GM21786 (cell line): ENCODE data around the gene SYPL1.

Source experiments
- ATAC-seq: cut with Tn5 transposase; IDR thresholded peaks from one replicate; pipeline ENCODE4 v1.9.1; 2021; ENCODE audit not compliant: unreplicated experiment

The SYPL1 gene

DNA sequence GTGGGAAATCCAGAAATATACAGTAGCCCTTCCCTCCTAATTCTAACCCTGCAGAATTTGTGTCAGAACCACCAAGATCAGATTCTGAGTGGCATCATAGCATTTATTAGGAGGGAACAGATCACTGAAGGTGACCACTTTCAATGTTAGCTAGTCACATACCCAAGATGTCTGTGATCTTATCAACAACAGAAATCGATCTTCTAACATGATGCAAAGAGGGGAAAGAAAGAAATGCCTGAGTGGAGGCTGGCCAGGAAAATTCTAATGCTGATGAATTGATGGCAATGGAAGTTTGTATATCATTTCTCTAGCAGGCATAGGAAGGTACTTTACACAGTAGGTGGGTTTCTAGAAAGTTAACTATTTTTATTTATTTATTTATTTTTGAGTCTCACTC is 10.6 kb upstream of the SYPL1 start:
- ATAC-seq = no peak

DNA sequence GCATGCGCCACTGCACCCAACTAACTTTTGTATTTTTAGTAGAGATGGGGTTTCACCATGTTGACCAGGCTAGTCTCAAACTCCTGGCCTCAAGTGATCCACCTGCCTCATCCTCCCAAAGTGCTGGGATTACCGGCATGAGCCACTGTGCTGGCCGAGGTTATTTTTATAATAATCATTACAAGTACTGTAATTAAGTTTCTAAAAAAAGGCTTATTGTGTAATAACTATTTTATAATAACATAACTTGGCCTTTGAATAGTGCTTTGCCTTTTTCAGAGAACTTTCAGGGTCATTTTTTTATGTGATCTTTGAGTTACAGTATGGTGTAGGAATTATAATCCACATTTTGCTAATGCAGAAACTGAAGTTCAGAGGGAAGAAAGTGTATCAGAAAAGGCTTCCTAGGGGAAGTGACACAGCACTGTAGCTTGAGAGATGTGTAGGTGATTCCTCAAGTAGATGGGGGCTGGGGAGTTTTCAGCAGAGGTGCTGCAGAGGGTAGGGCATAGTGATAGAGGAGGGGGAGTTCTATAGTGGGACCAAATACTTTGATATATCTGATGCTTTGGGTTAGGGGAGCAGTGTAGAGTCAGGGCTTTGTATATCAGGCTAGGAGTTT is 9.2 kb upstream of the SYPL1 start:
- no peak for ATAC-seq

- no peak for ATAC-seq
Observed at GRCh38 chr7:106120500-106120899, 8.4 kb upstream of the SYPL1 start.

GRCh38 chr7:106119719-106120118 is 7.6 kb upstream of the SYPL1 start:
- no peak for ATAC-seq

- no peak for ATAC-seq
Observed at GRCh38 chr7:106117786-106118544, 5.9 kb upstream of the SYPL1 start.

DNA sequence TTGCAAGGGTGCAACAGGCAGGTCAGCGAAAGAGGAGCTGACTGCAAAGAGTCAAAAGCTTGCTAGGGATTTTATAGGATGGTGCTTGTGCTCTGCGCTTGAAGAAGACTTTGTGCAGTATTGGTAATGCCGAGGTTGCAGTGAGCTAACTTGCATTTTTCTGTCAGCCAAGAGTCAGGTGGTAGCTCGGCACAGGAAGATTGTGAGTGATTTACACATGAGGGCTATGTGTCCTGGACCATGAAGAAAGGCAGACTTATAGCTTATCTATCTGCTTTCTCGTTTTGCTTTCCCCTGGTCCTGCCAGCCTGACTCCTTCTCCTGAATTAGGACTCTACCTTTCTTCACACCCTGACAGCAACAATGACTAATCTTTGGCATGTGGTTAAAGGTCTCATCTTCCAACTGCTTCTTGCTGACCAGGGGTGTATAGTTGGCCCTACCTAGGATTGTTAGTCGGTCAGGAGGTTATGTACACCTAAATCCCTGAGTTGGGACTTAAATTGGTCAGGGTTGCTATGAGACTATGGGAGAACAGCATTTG is 4.1 kb upstream of the SYPL1 start:
- no peak for ATAC-seq

DNA sequence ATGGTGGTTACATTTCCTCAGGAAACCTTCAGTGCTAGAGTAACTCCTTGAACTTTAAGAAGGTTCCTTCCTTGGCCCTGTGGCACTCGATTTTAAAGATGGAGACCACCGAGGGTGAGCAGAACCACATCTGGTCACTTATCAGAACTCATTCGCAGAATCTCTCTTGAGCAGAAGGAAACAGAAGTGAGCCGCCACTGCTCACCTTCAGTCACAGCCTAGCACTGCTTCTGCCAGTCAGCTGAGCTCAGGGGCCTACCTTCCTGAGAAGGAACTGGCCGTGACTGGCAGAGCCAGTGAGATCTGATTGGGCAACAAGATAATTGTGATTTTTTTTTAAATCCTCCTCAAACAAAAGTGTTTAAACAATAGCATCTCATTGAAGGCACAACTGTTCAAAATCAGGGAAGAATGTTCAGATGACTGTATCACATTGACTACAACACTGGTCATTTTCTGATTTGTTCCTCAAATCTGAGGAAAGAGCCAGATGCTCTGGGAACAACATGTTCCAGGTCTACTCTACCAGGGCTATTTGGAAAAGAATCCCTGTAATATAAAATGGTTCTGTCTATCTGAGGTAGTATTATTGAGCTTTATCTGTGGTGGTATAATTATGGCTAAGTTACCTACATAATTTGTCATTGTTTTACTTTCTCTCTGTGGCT is 2.7 kb upstream of the SYPL1 start:
- no peak for ATAC-seq

DNA sequence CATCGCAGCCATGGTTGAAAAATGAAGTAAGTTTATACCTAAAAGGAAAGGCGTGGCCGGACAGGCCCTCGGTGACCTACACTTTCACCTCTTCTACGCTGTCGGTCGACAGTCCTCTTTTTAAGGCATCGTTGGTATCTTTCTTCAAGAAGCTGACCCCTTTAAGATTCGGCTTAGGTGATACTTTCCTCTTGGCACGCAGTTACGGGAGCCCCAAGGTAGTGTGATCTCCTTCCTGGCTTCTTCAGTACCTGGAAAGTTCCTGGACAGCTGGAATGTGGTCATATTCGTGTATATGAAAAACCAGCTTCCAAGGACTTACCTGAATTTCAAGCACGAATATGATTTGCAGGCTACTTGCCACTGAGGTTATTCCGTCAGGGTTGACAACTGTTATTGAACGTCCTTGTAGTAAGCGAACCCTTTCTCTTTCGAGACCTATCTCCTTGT is 885 bp upstream of the SYPL1 start:
- no peak for ATAC-seq

GRCh38 chr7:106111655-106112117 is 426 bp downstream of the SYPL1 start:
- peak; percentile 22 for ATAC-seq

DNA sequence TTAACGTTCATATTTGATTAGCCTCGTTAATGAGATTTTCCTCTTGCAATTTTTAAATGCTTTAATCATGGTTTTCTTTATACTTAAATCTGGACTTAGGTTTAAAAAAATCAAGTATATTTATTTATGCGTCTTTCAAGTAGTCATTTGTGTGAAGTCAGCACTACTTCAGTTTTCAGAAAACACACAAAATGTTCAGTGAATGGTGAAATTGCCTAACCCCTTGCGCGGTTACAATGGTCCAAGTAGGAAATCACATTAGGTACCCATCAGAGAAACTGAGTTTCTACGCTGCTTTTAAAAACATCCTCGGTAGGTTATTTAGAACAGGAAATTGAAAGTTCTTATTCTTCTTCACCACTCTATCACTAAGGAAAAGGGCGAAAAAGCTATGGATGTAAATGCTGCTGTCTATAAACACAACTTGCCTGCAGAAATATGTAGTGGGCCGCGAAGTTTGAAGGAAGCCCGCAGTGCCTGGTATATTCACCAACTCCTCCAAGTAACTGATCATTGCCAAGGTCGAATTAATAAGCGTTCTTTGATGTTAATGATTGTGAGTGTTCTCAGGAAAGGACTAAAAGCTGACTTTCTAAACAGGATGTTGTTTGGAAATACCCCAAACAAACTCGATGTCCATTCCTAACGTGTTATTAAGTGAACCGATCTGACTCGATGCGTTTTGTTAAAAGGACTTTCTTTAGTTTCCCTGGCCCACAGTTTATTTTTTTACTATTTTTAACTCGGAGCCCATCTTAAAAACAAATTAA is 1.0 kb downstream of the SYPL1 start:
- no peak for ATAC-seq

- ATAC-seq = no peak
Observed at GRCh38 chr7:106110238-106110560, 1.9 kb downstream of the SYPL1 start.

DNA sequence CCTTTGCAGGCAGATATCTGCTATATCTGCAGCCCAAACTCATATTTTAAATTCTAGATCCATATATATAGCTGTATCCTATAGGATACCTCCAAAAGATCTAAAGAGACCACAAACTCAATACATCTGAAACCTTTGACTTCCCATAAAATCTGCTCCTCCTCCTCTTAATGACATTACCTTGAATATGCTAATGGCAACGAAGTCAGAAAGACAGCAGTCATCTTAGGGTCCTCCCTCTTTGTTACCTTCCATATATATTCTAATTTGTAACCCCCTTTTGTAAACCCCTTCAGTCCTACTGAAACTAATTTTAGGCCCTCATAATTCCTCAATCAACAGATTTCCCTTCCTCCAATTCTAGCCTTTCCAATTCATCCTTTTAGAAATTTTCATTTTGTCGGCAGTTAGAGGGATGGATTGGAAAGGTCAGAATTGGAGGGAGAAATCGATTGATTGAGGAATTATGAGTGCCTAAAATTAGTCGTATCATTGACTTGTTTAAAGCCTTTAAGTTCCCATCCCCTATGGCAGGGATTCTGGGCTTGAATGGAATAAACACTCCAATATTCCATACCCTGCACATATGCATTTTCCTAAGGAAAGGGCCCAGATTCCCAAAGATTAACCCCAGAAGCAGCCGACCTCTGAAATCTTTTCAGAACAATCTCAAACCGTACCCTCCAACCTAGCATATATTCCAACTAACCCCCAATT is 2.4 kb downstream of the SYPL1 start:
- no peak for ATAC-seq

DNA sequence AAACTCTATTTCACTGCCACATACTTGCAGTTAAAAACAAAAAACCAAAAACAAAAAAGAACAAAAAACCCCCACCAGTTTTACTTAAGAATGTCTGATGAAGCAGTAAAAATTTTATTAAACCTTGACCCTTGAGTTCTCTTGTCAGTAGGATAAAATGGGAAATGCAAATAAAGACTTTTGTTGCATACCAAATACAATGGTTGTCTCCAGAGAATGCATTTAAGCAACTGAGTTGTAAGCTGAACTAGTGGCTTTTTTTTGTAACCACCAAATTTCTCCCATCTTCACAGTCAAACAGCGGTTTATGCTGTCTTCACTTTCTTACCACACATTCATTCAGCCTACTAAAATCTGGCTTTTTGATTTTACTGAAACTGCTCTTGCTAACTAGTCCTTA is 3.1 kb downstream of the SYPL1 start:
- ATAC-seq = no peak

GRCh38 chr7:106104721-106105260 is 7.3 kb downstream of the SYPL1 start:
- ATAC-seq = no peak

- ATAC-seq = no peak
Observed at GRCh38 chr7:106102387-106102966, 9.6 kb downstream of the SYPL1 start.

GRCh38 chr7:106101726-106102125 is 10.4 kb downstream of the SYPL1 start:
- ATAC-seq = no peak

DNA sequence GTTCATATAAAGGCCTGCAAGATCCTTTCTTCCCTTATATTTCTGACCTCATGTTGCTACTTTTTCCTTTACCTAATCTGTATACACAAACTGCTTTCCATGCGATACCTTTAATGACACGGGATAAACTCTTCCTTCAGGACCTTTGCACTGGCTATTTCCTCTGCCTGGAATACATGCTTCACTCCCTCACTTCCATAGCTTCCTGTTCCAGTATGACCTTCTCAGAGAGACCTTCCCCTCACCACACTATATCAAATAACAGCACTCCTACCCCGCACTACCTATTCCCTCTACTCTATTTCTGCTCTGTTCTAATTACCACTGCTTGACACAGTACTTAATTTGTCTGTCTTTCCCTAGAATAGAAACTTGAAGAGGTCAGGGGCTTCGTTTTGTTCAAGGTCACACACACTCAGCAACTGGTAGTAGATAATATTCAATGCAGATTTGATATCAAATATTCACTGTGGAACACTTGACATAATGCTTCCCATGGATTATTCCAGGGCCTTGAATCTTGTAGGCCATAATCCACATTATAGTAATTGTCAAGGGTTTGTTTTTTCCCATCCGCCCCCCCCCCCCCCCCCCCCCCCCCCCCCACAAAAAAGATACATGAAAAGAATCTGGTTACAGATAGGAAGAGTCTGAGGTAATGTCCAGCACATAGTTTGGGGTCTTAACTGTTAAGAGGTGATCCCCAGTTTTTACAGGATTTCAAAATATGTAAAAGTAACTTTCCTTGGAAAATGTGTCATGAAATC is 11.1 kb downstream of the SYPL1 start:
- ATAC-seq = no peak

- no peak for ATAC-seq
Observed at GRCh38 chr7:106099539-106099938, 12.6 kb downstream of the SYPL1 start.

GRCh38 chr7:106098889-106099288 is 13.2 kb downstream of the SYPL1 start:
- ATAC-seq = no peak
